Activated naive CD8-positive, alpha-beta T cell treated with anti-CD3 and anti-CD28 coated beads, Interleukin-2, amount 10 ng/mL, durations not matched to agents 7 days and 5 days (primary cell): ENCODE results near the gene ULK4. TPM values are rescaled to one million over a fixed set of nuclear protein-coding genes. Genes with fewer than 3 reads are reported as not detected.
"Not testable (repeated sequence)": the region's sequence is repeated elsewhere in the genome, so short reads cannot be mapped to it uniquely, and the experiment has no call there.

Source experiments
- ATAC-seq: fragments of 150-1000 bp; cut with Tn5 transposase; one replicate; pipeline ENCODE4 v1.10.0; 2021; ENCODE audit warnings: low read depth, moderate library complexity
- POLR2A ChIA-PET: fragments of 350-600 bp; sonication (Branson Sonifier 250); formaldehyde crosslinking; loops from one replicate; lab custom pipeline; 2021; ENCODE audit warnings: antibody characterized with exemption; lab: Charles Lee
- DNase-seq: peaks from one replicate; pipeline ENCODE4 v3.0.0; 2021
- H3K27ac Mint-ChIP-seq: one replicate; pipeline ENCODE4 v1.8.0; 2022; ENCODE audit warnings: mild to moderate bottlenecking, mixed read lengths
- H3K27me3 Mint-ChIP-seq: one replicate; pipeline ENCODE4 v1.8.0; 2022; ENCODE audit warnings: mild to moderate bottlenecking, moderate library complexity, mixed read lengths
- H3K36me3 Mint-ChIP-seq: one replicate; pipeline ENCODE4 v1.8.0; 2021; ENCODE audit warnings: mild to moderate bottlenecking, mixed read lengths
- H3K4me1 Mint-ChIP-seq: one replicate; pipeline ENCODE4 v1.8.0; 2021; ENCODE audit warnings: mixed read lengths
- H3K4me3 Mint-ChIP-seq: one replicate; pipeline ENCODE4 v1.8.0; 2022; ENCODE audit warnings: mild to moderate bottlenecking, moderate library complexity, mixed read lengths
- H3K9me3 Mint-ChIP-seq: one replicate; pipeline ENCODE4 v1.8.0; 2021; ENCODE audit warnings: mixed read lengths
- total RNA-seq, 2 experiments: library from RNA; stranded (reverse); gene quantifications; one replicate each; pipeline ENCODE4 v1.2.3, GENCODE V29; 2021

The ULK4 gene
- total RNA-seq, 2 experiments from 2014 or later: 18.6 to 19.0 TPM

DNA sequence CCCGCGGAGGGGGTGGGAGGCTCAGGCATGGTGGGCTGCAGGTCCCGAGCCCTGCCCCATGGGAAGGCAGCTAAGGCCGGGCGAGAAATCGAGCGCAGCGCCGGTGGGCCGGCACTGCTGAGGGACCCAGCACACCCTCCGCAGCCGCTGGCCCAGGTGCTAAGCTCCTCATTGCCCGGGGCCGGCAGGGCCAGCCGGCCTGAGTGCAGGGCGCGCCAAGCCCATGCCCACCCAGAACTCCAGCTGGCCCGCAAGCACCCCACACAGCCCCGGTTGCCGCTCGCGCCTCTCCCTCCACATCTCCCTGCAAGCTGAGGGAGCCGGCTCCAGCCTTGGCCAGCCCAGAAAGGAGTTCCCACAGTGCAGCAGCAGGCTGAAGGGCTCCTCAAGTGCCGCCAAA, 117.6 kb downstream of the ULK4 start:
- H3K36me3 Mint-ChIP-seq, H3K4me3 Mint-ChIP-seq, POLR2A ChIA-PET, H3K9me3 Mint-ChIP-seq, H3K27me3 Mint-ChIP-seq, DNase-seq, H3K27ac Mint-ChIP-seq, ATAC-seq, H3K4me1 Mint-ChIP-seq: not testable (repeated sequence)

DNA sequence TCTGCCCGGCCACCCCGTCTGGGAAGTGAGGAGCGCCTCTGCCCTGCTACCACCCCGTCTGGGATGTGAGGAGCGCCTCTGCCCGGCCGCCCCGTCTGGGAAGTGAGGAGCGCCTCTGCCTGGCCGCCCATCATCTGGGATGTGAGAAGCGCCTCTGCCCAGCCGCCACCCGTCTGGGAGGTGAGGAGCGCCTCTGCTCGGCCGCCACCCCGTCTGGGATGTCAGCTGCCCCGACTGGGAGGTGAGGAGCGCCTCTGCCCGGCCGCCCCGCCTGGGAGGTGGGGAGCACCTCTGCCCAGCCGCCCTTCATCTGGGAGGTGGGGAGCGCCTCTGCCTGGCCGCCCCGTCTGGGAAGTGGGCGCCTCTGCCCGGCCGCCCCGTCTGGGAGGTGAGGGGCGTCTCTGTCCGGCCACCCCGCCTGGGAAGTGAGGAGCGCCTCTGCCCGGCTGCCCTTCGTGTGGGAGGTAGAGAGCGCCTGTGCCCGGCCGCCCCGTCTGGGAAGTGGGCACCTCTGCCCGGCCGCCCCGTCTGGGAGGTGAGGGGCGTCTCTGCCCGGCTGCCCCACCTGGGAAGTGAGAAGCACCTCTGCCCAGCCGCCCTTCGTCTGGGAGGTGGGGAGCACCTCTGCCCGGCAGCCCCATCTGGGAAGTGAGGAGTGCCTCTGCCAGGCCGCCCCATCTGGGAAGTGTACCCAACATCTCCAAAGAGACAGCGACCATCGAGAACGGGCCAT, 120.8 kb downstream of the ULK4 start:
- H3K4me3 Mint-ChIP-seq, H3K27ac Mint-ChIP-seq, H3K9me3 Mint-ChIP-seq, H3K27me3 Mint-ChIP-seq, DNase-seq, ATAC-seq, H3K36me3 Mint-ChIP-seq, H3K4me1 Mint-ChIP-seq, POLR2A ChIA-PET: not testable (repeated sequence)

DNA sequence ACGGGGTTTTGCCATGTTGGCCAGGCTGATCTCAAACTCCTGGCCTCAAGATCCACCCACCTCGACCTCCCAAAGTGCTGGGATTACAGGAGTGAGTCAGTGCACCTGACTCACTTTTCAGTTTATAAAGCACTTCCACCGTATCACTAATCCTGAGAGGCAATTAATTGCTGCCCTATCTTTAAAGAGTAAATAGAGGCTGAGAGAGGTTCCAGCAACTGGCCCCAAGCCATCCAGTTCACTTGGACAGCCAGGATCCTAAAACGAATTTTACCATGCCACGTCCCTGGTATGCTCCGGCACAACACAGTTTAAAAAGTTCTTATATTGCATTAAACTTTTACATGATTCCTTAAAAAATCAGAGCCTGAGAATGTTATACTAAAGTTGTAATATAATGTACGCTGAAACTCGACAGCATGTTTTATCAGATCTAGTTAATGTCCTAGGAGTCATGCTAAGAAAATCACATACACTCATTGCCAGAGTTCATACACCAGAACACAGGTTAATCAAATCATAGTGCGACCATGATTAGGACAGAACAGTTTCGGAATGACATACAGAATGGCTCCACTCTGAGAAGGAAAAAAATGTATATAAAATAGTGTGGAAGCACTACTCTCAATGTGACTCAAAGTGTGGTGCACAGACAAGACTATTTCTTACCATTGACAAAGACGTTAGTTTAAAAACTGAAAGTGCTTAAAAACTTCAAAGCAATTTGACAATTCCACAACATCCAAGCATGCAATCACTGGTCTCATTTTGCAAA, 125.4 kb downstream of the ULK4 start:
- POLR2A ChIA-PET: no interaction called here
- Mint-ChIP-seq H3K4me3 (no peak overlapping the region), H3K4me1 (no peaks in the 10 kb centered on the region), H3K9me3 (no peaks in the 10 kb centered on the region), H3K27me3 (no peaks in the 10 kb centered on the region), H3K27ac (no peak overlapping the region), H3K36me3 (peaks cover 1% of the 10 kb centered on the region)
- ATAC-seq (no peak), DNase-seq (no peak)

DNA sequence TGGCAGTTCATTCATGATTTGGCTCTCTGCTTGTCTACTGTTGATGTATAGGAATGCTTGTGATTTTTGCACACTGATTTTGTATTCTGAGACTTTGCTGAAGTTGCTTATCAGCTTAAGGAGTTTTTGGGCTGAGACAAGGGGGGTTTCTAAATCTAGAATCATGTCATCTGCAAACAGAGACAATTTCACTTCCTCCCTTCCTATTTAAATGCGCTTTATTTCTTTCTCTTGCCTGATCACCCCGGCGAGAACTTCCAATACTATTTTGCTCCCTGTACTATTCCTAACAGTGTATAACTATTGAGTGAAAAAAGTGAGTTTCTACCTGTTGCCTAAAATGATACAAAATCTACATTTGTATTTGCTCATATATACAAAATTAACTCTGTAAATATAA, 128.3 kb downstream of the ULK4 start:
- Mint-ChIP-seq H3K4me1 (no peaks in the 10 kb centered on the region), H3K27ac (no peak overlapping the region), H3K4me3 (no peak overlapping the region), H3K9me3 (no peaks in the 10 kb centered on the region), H3K36me3 (peaks cover 1% of the 10 kb centered on the region), H3K27me3 (no peaks in the 10 kb centered on the region)
- DNase-seq (no peak), ATAC-seq (no peak)
- POLR2A ChIA-PET: no interaction called here

DNA sequence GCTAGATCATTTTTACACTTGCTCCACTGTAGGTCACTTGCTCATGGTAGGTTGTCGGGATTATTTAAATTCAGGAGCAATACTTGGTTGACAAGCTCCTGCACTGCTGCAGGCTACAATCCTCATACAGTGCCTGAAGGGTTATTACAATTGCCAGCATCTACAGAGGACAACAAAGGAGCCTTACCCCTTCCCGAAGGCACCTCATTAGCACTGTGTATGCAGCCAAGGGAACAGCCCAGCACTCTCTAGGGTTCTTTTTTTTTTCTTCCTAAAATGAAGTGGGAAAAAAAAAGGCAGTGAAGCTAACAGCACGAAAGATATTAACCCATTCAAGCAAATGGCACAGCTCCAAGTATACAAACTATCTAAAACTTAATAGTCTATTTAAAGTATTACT, 142.7 kb downstream of the ULK4 start:
- POLR2A ChIA-PET: no interaction called here
- no peaks in the 10 kb centered on the region for H3K9me3 Mint-ChIP-seq
- no peaks in the 10 kb centered on the region for H3K27me3 Mint-ChIP-seq
- no peak for DNase-seq
- ATAC-seq: no peak
- H3K4me1 Mint-ChIP-seq: no peaks in the 10 kb centered on the region
- no peak overlapping the region for H3K4me3 Mint-ChIP-seq
- no peak overlapping the region for H3K27ac Mint-ChIP-seq
- peaks cover 6% of the 10 kb centered on the region for H3K36me3 Mint-ChIP-seq

DNA sequence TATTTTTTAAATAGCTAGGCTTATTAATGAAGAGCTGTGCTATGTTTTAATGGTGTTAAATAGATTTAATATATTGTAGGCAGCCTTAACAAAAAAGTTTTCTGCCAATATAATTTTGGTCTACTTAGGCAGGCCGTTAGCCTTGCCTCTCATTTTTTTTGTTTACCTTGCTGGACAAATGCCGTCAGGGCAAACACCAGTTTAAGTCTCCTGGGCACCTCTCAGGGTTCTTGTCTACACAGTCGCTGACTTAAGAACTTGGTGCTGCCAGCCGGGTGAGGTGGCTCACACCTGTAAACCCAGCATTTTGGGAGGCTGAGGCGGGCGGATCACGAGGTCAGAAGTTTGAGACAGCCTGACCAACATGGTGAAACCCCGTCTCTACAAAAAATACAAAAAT, 153.3 kb downstream of the ULK4 start:
- H3K36me3 Mint-ChIP-seq: peaks cover 2% of the 10 kb centered on the region
- no peak overlapping the region for H3K27ac Mint-ChIP-seq
- H3K4me1 Mint-ChIP-seq: no peaks in the 10 kb centered on the region
- H3K9me3 Mint-ChIP-seq: no peaks in the 10 kb centered on the region
- POLR2A ChIA-PET: no interaction called here
- H3K27me3 Mint-ChIP-seq: no peaks in the 10 kb centered on the region
- DNase-seq (no peak), ATAC-seq (no peak)
- H3K4me3 Mint-ChIP-seq: no peak overlapping the region

DNA sequence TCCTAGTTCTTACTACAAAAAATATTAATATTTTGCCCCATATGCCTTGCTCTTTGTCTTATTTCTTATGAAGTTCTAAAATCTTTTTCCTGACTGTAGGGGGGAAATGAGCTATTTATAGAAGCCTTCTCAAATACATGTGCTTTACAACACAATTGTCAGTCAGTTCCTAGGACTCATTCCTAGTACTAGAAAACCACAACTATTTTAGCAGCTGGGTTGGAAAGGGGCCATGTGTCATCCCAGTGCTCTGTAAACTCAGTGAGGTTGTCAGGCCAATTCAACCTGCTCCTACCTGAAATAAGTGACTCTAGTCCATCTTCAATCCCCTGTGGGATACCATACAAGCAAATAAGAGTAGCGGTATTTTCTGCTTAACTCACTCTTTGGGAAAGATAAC, 153.8 kb downstream of the ULK4 start:
- no peaks in the 10 kb centered on the region for H3K4me1 Mint-ChIP-seq
- no peak overlapping the region for H3K27ac Mint-ChIP-seq
- H3K9me3 Mint-ChIP-seq: no peaks in the 10 kb centered on the region
- DNase-seq: no peak
- no peaks in the 10 kb centered on the region for H3K27me3 Mint-ChIP-seq
- no peak for ATAC-seq
- H3K4me3 Mint-ChIP-seq: no peak overlapping the region
- POLR2A ChIA-PET: no interaction called here
- peaks cover 2% of the 10 kb centered on the region for H3K36me3 Mint-ChIP-seq

DNA sequence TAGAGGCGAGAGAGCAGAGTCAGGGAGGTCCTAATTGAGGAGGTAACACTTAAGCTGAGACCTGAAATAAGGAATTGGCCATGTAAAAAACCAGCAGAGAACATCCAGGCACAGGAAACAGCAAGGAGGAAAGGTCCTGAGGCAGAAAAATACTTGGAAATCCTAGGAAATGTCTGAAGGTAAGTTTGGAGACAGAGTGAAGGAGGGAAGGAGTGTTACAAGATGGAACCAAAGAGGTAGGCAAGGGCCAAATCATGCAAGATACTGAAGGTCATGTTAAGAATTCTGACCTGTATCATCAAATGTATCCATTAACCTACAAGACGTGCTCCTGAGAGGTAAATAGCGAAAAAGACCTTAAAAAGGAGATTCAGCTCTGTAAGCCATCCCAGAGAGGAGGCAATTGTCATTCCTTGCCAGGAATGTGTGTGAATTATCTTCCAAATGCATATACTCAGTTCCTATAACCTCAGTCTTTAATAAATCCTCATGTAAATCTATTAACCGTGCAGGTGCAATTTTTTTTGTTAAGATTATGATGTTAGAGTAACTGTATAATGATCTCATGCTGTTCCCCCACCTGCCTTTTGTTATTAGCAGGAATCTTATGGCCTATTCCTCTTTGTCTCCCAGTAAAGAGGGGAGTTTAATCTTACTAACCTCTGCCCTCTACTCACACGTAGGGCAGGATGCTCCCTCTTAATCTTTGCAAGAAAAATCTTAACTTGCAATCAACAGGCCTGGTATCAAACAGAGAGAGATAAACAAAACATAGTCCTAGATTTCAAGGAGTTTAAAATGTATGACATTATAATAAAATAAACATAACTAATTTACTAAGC, 166.9 kb downstream of the ULK4 start:
- Mint-ChIP-seq H3K9me3 (no peaks in the 10 kb centered on the region), H3K27ac (no peak overlapping the region), H3K36me3 (peaks cover 2% of the 10 kb centered on the region), H3K4me1 (peaks cover 1% of the 10 kb centered on the region), H3K4me3 (no peak overlapping the region), H3K27me3 (no peaks in the 10 kb centered on the region)
- ATAC-seq: no peak
- DNase-seq: no peak
- POLR2A ChIA-PET: no interaction called here

DNA sequence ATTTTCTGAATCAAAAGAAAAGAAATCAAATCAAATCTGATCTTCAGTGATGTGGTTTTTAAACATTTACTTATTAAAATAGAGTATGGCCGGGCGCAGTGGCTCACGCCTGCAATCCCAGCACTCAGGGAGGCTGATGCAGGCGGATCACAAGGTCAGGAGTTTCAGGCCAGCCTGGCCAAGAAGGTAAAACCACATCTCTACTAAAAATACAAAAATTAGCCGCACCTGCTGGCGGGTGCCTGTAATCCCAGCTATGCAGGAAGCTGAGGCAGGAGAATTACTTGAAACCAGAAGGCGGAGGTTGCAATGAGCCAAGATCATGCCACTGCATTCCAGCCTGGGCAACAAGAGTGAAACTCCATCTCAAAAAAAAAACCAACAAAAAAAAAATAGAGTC, 169.1 kb downstream of the ULK4 start:
- DNase-seq: no peak
- Mint-ChIP-seq H3K4me3 (no peak overlapping the region), H3K27me3 (no peaks in the 10 kb centered on the region), H3K27ac (no peak overlapping the region), H3K4me1 (peaks cover 1% of the 10 kb centered on the region), H3K36me3 (peaks cover 3% of the 10 kb centered on the region), H3K9me3 (no peaks in the 10 kb centered on the region)
- no peak for ATAC-seq
- POLR2A ChIA-PET: no interaction called here

DNA sequence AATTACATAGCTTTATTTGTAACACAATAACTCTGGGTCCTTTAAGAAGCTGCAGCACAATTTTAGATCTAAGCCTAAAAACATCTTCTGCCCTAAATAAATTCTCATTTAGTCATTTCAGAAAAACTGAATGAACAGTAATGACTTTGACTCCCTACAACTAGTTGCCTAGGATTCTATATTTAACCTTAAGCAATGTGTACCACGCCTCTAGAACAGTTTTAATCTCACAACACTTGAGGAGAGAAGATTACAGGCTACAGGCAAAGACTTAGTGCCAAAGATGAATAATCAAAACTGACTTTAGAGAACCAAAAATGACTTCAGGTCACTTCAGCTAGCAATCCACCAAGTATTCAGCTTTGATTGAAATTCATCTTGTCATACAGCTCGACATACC, 192.8 kb downstream of the ULK4 start:
- Mint-ChIP-seq H3K4me3 (no peak overlapping the region), H3K27me3 (no peaks in the 10 kb centered on the region), H3K4me1 (no peaks in the 10 kb centered on the region), H3K9me3 (peaks cover 1% of the 10 kb centered on the region), H3K27ac (no peak overlapping the region), H3K36me3 (peaks cover 2% of the 10 kb centered on the region)
- ATAC-seq (no peak), DNase-seq (no peak)
- POLR2A ChIA-PET: no interaction called here

DNA sequence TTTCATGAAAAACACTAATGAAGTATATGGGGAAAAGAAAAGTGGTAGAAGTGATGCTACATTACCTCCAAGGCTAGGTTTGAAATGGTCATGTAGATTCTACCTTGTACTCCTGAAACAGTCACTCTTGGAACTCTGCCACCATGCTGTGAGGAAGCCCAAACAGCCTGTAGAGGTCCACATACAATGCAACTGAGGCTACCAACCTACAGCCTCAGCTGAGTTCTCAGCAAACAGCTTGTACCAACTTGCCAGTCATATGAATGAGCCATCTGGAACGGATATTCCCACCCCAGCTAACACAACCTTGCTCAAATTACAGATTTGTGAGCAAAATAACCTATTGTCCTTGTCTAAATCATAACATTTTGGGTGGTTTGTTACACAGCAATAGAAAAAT, 193.5 kb downstream of the ULK4 start:
- no peaks in the 10 kb centered on the region for H3K27me3 Mint-ChIP-seq
- H3K4me3 Mint-ChIP-seq: no peak overlapping the region
- DNase-seq: no peak
- H3K9me3 Mint-ChIP-seq: peaks cover 1% of the 10 kb centered on the region
- H3K36me3 Mint-ChIP-seq: peaks cover 2% of the 10 kb centered on the region
- H3K27ac Mint-ChIP-seq: no peak overlapping the region
- POLR2A ChIA-PET: no interaction called here
- H3K4me1 Mint-ChIP-seq: no peaks in the 10 kb centered on the region
- no peak for ATAC-seq

DNA sequence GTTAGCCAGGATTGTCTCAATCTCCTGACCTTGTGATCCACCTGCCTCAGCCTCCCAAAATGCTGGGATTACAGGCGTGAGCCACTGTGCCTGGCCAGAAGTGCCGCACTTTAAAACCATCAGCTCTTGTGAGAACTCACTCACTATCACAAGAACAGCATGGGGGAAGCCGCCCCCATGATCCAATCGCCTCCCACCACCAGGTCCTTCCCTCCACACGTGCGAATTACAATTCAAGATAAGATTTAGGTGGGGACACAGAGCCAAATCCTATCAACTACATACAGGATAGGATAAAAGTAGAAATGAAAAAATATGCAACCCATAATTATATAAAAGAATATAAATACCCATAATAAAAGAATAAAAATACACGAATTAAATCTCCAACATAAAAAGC, 199.0 kb downstream of the ULK4 start:
- H3K9me3 Mint-ChIP-seq, H3K4me3 Mint-ChIP-seq, ATAC-seq, DNase-seq, H3K27ac Mint-ChIP-seq, POLR2A ChIA-PET, H3K4me1 Mint-ChIP-seq, H3K36me3 Mint-ChIP-seq, H3K27me3 Mint-ChIP-seq: not testable (repeated sequence)

DNA sequence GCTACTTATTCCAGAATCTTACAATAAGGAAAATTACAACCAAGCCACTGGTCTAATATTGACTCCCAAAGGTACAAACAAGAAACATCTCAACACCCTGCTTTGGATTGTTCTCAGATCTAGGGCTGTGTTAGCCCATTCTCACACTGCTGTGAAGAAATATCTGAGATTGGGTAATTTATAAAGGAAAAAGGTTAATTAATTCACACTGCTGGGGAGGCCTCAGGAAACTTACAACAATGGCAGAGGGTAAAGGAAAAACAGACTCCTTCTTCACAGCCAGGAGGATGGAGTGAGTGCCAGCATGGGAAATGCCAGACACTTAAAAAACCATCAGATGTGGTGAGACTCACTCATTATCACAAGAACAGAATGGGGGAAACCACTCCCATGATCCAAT, 208.3 kb downstream of the ULK4 start:
- Mint-ChIP-seq H3K4me1 (peaks cover 12% of the 10 kb centered on the region), H3K27ac (no peak overlapping the region), H3K9me3 (no peaks in the 10 kb centered on the region), H3K27me3 (no peaks in the 10 kb centered on the region), H3K4me3 (no peak overlapping the region), H3K36me3 (peaks cover 5% of the 10 kb centered on the region)
- POLR2A ChIA-PET: no interaction called here
- ATAC-seq (no peak), DNase-seq (no peak)
